ENCODE measurements around the gene NAA20.
"Not testable (repeated sequence)": the region's sequence is repeated elsewhere in the genome, so short reads cannot be mapped to it uniquely, and the experiment has no call there.

NAA20 gene

DNA sequence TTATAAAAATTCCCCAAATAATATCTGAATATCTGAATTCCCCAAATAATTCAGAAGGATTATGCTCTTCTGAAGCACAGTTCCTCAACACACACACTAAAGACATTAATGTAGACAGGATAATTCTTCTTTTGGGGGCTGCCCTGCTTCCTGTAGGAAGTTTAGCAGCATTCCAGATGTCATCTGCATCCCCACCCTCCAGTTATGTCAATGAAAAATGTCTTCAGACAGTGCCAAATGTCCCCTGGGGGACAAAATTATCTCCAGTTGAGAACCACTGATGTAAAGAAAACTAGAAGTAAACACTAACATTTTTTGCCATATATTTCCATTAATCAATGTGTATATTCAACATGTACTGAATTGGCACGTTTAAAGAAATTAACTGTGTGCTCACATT, 25.9 kb upstream of the NAA20 start:
- DNase-seq (ENCODE audit: low read depth in 1 of 2, low spot score in 1 of 2), result no peak

- no peak for DNase-seq (ENCODE audit: low read depth in 1 of 2, low spot score in 1 of 2)
Observed at GRCh38 chr20:19991854-19992253, 25.3 kb upstream of the NAA20 start.

DNA sequence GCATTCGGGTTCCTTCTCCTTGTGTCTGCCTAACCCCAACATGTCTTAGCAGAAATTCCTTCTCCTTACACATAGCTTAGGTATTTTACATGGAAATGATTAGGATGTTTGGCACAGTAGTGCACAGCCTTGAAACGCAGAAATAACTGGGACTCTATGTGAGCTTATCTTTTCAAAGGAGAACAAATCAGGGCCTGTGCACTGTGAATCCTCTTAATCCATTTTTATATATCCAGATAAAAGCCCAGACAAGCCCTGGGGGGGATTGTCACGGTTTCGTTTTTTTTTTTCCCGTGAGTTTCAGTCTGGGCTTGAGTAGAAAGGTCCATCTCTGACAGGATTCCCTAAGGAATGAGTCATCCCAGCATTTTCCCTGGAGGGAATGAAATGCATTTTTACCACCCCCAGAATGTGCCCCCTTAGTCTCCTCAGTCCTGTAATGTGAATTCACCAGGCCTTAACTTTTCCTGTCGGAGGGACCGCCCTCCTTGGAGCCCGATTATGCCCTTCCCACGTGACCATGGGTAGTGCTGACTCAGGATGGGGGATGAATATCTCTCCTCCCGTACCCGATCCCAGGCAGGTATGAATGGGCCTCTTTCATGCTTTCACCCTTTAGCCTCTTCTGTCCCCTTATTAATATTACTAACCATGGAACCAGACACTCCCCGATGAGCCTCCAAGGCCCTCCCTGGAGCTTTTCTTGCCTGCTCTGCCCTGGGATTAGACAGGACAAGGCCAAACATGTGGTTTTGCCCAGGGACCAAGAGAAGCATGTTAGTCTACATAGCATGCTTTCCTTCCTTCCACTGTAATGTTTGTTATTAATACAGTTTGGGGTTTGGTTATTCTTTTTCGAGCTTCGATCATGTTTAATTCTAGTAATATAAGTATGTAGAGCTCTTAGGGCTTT, 23.9 kb upstream of the NAA20 start:
- DNase-seq (ENCODE audit: low read depth in 1 of 2, low spot score in 1 of 2), result no peak

GRCh38 chr20:19993958-19994669, 23.0 kb upstream of the NAA20 start:
- DNase-seq (ENCODE audit: low read depth in 1 of 2, low spot score in 1 of 2), result no peak

GRCh38 chr20:19995220-19995863, 21.8 kb upstream of the NAA20 start:
- DNase-seq (ENCODE audit: low read depth in 1 of 2, low spot score in 1 of 2), result no peak

DNA sequence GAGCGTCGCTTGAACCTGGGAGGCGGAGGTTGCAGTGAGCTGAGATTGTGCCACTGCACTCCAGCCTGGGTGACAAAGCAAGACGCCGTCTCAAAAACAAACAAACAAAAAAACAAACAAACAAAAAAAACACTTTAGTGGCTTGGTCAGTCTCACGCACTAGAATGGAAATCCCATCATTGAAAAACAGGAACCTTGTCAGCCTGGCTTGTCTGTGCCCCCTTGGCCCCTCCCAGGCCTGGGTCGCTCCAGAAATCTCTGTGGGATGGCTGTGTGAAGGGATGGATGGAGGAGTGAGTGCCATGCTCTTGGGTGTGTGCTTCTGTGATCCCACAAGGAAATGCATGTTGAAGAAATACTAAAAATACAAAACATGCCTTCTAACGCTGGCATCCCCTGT, 20.9 kb upstream of the NAA20 start:
- DNase-seq (ENCODE audit: low read depth in 1 of 2, low spot score in 1 of 2), result no peak

- no peak for DNase-seq (ENCODE audit: low read depth in 1 of 2, low spot score in 1 of 2)
Observed at GRCh38 chr20:19996917-19997316, 20.2 kb upstream of the NAA20 start.

GRCh38 chr20:19998990-19999705, 18.0 kb upstream of the NAA20 start:
- DNase-seq (ENCODE audit: low read depth in 1 of 2, low spot score in 1 of 2), result no peak

GRCh38 chr20:20000211-20000968, 16.8 kb upstream of the NAA20 start:
- no peak for DNase-seq (ENCODE audit: low read depth in 1 of 2, low spot score in 1 of 2)

DNA sequence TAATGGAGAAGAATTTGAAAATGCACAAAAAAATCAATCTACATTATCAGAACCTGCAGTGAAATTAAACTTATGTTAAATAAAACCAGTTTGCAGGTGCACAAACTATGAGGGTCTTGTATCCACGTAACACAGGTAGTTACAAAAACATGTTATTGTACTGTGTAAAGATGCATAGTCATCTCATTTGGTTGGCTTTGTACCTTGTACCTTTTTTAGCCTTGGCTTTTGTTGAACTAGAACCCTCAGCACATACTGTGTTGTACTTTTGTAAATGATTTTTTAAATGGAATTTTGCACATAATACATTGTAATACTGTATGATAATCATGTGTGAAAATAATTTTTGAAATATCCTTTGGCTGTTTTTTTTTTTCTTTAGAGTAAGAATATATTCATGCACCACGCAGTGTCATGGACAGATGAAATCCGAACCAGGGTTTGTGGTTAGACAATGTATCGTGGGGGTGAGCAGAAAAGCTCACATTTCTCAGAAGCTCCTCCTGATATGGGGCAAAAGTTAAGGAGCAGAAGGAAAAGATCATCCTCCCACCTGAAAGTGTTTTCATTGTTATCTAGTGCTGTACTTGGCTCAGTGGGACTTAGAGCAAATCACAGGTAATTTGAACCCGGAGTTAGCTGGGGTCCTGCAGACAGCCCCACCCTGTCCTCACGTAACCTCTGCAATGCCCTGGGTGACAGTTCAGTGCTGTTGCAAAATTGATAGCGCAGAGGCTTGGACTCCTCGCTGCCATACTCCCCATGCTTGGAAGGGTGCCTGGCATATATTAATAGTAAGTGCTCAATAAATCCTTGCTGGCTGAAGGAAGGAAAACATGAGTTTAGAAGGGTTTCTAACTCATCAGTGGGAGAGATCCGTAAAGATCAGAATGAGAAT, 14.8 kb upstream of the NAA20 start:
- DNase-seq (ENCODE audit: low read depth in 1 of 2, low spot score in 1 of 2), result no peak

DNA sequence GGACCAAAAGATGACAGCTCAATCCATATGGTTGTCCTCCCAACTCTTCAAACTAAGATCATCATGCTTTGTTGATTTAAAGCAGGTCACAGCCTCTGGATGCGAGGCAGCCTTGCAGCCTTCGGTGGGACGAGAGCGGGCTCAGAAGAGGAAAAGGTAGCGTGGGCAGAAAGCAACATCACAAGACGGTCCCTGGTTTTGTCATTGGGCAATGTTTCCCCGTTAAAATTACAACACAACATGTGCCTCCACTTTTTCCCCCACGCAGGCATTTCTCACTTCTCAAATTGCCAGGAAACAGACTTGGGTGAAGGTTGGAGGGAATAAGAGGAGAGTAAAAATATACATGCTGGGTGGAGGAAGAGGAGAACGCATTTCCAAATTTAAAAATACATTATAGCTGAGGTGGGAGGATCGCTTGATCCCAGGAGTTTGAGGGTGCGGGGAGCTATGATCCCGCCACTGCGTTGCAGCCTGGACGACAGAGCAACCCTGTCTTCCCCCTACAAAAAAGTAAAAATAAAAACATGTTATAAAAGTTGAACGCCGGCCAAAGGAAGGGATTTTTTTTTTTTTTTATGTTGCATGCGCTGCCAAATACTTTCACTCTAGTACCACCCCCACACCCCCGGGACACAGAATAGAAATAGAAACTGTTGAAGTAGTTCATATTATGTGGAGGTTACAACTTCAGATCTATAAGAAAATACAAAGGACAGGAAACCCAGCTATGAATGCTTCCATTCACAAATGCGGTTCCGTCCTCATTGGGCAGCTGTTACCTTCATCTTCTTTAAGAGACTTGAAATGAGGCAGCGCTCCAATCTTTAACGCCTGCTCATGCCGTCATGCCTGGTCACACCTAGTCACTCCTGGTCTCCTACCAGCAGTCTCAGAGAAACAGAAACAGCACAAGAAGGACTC, 13.9 kb upstream of the NAA20 start:
- no peak for DNase-seq (ENCODE audit: low read depth in 1 of 2, low spot score in 1 of 2)

DNA sequence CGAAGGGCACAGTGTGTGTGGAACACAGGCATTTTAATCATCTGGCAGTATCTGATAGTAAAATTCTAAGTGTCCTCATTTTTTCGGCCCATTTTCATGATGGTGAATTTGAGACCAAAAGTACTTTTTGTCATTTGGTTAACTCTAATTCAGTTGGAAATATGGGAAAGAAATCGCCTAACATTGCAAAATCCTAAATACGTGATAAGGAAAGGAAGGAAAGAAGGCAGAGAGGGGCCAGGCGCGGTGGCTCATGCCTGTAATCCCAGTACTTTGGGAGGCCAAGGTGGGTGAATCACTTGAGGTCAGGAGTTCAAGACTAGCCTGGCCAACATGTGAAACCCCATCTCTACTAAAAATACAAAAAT, 13.2 kb upstream of the NAA20 start:
- DNase-seq (ENCODE audit: low read depth in 1 of 2, low spot score in 1 of 2), result not testable (repeated sequence)

- no peak for DNase-seq (ENCODE audit: low read depth in 1 of 2, low spot score in 1 of 2)
Observed at GRCh38 chr20:20005342-20005741, 11.8 kb upstream of the NAA20 start.

GRCh38 chr20:20009784-20010253, 7.3 kb upstream of the NAA20 start:
- no peak for DNase-seq (ENCODE audit: low read depth in 1 of 2, low spot score in 1 of 2)

DNA sequence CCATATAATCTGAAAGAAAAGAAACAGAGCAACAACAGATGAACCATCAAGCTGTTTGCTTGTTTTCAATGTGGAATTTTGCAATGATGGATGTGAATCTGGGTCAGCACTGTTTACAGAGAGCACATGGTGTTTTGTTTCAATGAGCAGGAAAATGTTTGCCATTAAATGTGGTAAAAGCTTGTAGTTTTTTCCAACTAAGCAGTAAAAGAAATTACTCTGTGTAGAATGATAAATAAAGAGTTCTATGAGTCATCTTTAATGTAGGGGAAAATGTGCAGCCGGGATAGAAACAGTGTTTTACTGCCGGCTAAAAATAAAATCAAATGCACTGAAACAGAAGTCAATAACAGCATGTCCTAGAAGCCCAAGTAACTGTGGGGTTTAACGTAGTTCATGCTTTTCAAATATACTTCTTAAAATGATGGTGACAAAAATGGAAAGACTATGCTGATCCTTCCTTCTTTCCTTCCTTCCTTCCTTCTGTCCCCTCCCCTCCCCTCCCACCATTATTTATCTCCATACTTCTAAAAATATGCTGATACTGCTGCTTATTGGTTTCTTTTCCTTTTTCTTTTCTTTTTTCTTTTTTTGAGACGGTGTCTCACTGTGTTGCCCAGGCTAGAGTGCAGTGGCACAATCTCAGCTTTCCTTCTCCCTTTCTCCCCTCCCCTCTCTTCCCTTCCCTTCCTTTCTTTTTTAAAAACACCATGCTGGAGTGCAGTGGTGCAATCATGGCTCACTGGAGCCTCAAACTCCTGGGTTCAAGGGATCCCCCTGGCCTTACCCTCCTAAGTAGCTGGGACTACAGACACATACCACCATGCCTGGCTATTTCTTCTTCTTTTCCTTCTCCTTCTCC, 6.3 kb upstream of the NAA20 start:
- DNase-seq (ENCODE audit: low read depth in 1 of 2, low spot score in 1 of 2), result no peak

DNA sequence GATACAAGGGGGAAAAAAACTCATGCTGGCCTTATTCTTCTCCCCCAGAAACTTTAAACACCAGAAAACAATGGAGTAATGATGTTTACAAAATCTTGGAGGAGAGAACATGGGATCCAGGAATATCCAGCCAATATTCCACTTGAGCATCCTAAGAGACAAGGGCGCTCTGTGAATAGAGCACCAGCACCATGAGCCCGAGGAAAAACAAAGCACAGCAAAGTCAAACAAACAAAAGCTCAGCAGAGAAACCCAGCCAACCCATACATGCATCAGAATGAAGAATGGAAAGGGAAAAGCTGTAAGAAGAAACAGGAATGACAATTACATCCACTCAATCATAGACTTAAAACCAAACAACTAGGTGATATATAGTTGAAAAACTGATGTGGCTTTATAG, 4.6 kb upstream of the NAA20 start:
- DNase-seq (ENCODE audit: low read depth in 1 of 2, low spot score in 1 of 2), result no peak

DNA sequence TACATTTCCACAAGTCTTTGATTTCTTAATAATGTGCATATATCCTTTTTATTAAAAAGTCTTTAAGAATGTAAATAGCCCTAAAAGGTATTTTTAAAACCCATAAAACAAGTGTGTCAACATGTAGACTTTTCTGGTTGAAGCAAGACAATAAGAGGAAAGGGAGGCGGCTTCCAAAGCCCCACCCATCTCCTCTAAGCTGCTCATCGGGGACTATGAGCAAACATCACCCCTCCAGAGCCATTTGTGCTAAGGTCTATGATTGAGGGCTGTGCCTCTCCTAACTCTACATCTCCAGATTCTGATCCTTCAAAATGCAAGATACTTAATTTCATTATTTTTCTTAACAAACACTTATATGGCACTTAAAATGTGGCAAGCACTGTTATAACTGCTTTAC, 2.5 kb upstream of the NAA20 start:
- DNase-seq (ENCODE audit: low read depth in 1 of 2, low spot score in 1 of 2), result no peak

DNA sequence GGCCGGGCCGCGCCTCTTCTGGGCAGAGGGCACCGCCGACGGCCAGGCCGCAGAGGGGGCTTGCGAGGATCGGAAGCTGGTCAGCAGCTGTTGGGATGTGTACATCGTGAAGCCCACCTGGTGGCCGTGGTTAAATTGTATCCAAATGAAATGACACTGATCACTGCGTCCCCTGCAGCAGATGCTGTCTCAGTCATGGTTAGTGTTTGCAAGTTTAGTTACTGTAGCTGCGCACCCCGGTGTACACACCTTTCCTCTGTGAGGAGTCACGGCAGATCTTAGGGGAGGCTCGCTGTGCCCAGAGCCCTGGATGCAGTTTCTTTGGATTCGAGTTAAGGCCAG, 653 bp downstream of the NAA20 start:
- no peak for DNase-seq (ENCODE audit: low read depth in 1 of 2, low spot score in 1 of 2)

Measured in activated CD4-positive, alpha-beta T cell treated with anti-CD3 and anti-CD28 coated beads, Interleukin-2, amount 50 U/mL, for 24 hours (primary cell).